HG03097 (cell line): ENCODE measurements around the gene PHF3.
"Not testable (repeated sequence)": the region's sequence is repeated elsewhere in the genome, so short reads cannot be mapped to it uniquely, and the experiment has no call there.

ENCODE experiments used
- ATAC-seq: cut with Tn5 transposase; IDR thresholded peaks from one replicate; pipeline ENCODE4 v1.9.1; 2021; ENCODE audit not compliant: unreplicated experiment, low FRiP score

PHF3 gene

DNA sequence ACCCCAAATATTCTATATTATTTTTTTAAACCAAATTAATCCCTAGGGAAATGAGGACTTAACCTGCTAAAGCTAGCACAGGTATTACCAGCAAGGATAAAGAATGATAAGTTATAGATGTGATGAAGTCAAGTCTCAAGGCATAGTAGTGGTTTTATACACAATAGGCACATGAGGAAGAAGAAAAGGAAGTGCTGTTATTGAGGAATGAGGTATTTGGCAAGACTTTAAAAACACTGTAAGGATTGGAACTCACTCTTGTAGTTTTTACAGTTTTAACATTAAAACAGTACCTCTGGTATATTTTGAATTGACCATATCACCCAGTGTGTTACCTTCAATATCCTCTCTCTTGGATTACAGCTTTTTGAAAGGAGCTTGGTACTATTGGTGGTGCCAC is 54.6 kb downstream of the PHF3 start:
- no peak for ATAC-seq

DNA sequence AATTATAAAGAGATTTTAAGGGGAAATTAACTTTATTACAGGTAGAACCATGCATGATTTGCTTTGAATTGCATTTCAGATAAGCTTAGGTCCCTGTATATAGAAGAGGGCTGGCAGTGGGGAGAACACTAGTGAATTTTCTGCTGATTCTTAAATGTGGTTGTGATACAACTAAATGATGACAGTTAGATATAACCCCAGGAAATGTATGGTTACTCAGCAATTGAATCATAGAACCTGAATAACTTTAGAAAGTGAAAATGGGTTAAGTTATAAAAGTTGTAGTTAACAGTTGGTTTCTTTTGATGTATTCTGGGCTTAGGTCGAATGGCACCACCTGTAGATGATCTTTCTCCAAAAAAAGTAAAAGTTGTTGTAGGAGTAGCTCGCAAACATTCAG is 70.1 kb downstream of the PHF3 start:
- ATAC-seq, result no peak

DNA sequence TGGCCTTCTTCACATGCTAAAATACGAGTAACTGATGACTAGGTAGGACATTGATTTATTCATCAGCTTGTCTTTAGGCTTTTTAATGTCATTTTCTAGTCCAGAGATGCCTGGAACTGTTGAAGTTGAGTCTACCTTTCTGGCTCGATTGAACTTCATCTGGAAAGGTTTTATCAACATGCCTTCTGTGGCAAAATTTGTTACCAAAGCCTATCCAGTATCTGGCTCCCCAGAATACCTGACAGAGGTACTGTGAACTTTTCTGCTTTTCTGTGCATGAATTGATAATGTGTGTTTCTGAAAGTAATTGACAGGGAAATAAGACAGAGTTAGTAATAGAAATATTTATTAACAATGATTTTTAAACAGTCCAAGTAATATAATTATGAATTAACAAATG is 71.0 kb downstream of the PHF3 start:
- ATAC-seq, result no peak

DNA sequence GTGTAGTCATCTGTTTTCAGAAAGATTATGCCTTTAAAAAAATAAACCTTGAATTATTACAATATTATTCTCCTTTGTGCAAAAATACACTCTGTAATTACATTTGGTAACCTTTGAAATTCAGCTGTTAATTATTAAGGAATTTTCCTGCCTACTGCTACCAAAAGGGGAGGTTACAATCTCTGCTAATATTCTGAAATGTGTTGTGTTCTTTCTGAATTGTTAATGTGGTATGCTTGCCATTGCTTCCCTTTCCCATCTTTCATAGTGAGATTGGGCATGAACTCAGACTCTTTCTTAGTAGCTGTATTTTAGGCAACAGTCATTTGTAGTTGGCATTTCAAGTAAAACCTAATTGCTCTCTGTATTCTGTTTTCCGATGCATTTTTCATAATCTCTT is 73.0 kb downstream of the PHF3 start:
- no peak for ATAC-seq

DNA sequence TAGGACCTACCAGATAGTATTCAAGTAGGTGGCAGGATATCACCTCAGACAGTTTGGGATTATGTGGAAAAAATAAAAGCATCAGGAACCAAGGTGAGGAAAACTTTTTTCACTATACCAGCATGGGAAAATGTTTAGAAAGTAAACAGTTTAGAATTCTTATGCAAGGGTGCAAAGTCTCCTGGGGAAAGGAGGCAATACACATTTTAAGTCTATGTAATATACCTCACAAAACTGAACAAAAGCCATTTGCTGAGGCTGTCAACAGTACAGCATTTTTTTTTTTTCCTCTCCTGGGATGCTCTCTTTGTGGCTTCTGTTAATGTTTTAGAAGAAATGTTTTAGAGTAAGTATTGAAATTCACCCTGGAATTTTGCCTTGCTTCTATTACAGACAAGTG is 73.5 kb downstream of the PHF3 start:
- no peak for ATAC-seq

DNA sequence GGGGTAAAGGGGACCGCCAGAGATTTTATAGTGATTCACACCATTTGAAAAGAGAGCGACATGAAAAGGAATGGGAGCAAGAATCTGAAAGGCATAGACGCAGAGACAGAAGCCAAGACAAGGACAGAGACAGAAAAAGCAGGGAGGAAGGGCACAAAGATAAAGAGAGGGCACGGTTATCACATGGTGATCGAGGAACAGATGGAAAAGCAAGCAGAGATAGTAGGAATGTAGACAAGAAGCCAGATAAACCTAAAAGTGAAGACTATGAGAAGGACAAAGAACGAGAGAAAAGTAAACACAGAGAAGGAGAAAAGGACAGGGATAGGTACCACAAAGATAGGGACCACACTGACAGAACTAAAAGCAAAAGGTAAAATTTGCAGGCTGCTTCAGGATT is 77.7 kb downstream of the PHF3 start:
- ATAC-seq, result no peak

DNA sequence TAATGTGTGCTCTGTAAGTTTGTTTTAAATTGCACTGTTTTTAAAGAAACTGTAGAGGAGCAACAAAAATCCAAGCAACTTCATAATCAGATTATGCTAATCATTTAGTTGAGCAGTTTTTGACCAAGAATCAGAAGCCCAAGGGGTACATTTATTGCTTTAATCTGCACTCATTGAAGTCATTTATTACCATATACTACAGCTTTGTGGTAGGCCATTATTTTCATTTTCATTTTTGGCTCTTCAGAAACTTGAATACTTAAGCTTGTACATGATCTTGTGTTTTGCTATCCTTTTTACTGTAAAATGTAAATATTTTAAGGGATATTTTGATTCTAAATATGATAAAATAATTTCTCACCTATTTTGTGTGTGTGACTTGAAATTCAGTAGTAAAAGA is 78.5 kb downstream of the PHF3 start:
- no peak for ATAC-seq

DNA sequence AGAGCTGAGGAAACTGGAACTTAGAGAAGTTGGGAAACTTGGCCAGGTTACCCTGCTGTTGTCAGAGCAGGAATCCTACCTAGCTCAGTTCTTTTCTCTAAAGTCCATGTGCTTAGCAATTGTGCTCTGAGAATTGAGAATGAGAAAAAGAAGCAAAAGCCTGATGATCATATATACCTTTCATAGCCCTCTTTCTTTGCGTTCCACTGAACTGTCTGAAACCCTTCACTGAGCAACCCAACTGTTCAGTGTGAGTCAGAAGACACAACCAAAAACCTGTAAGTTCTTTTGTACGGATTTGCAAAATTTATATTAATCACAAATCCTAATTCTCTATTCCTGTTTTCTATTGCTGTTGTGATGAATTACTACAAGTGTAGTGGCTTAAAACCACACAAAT is 80.6 kb downstream of the PHF3 start:
- ATAC-seq, result no peak

DNA sequence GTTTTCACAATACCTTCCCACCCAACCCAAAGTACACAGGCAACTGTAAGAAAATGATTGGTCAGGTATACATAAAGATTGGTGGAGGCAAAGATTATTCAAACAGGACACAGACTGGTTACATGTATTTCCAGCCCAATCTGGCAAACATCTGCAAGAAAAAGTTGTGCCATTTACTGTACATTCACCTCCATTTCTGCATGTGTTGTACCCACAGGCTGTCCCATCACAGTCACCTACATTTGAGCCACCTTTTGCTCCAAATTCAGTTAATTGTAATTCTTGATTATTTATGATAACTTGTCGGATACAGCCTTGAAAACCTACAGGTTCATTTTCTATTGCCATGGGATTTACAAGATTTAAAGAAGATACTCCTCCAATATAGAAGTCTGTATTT is 85.6 kb downstream of the PHF3 start:
- ATAC-seq, result no peak

DNA sequence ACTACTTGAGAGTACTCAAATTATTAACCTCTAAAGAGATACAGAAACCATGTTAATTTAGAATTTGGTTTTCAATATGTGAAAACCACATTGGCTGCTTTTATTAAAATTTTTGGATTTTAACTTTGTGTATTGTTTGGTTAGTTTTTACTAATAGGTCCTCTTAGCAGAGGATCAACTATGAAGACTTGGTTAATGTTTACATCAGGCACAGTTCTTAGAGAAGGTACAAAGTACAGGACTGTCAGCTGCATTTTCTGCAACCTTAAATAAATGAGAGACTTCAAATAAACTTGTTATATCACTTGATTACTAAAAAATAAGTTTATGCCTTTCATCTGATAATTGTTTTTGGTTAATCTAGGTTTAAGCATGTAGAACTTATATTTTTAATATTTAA is 89.1 kb downstream of the PHF3 start:
- no peak for ATAC-seq

DNA sequence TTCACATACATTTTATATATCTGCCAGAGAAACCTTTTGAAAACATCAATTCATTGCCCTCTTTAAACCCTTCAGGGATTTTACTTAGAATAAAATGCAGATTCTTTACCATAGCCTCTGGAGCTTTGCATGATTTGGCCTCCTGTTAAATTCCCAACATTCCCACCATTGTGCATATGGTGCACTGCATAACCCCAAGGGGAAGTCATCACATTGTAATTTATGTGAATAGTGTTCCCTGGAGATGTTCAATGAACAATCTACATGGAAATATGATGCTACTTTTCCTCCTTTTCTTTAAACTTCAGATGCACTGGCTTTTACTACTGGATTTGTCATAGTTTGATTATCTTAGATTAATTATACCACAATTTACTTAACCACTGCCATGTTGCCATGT is 94.7 kb downstream of the PHF3 start:
- ATAC-seq, result no peak

DNA sequence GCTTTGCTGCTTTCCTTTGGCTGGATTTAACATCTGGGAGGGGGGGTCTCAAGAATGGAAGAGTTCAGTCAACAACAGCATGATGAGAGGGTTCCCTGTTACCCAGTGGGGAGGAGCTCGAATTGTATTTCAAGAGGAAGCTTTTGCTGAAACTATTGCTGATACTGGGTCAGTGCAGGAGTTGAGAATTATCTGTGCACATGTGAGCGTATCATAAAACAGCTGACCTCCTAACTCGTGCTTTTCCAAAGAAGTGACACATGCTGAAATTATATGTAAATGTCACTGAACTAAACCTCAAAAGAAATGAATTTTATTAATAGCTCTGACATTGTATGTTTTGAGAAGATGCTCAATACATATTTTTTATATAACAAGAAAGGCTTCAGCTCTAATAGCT is 96.3 kb downstream of the PHF3 start:
- no peak for ATAC-seq

DNA sequence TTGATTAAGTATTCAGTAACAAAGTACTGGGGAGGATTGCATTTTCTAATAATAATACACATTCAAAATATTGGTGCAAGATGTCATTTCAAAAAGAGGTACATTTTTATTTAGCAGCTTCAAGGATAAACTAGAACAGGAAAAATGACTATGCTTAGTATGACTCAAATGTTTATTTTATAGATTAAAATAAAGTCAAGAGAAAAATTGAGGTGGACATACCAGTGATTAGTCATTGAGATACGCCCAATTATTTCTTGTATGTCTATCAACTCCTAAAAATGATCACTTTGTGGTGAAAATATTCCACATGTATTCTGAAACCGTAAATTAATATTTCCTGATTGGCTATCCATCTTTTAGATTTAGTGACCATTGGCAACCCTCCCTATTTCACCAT is 96.7 kb downstream of the PHF3 start:
- ATAC-seq, result no peak

DNA sequence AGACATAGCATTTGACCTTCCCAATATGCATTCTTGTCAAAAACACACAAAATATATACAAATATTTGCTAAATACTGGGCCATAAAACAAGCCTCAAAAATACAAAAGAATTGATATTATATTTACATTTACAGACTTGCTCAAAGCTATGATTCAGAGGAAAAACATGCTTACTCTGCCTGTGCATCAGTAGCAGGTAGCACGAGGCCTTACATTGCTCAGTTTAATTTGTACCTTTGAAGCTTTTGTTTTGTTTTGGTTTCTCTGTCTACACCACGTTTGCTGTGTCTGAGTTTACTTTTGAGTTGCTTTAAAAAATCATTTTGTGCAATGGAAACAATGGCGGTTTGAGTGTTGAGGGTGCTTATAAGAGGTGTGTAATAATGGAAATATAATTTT is 99.3 kb downstream of the PHF3 start:
- ATAC-seq, result no peak

DNA sequence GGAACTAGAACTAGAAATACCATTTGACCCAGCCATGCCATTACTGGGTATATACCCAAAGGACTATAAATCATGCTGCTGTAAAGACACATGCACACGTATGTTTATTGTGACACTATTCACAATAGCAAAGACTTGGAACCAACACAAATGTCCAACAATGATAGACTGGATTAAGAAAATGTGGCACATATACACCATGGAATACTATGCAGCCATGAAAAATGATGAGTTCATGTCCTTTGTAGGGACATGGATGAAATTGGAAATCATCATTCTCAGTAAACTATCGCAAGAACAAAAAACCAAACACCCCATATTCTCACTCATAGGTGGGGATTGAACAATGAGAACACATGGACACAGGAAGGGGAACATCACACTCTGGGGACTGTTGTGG is 102.6 kb downstream of the PHF3 start:
- not testable (repeated sequence) for ATAC-seq

DNA sequence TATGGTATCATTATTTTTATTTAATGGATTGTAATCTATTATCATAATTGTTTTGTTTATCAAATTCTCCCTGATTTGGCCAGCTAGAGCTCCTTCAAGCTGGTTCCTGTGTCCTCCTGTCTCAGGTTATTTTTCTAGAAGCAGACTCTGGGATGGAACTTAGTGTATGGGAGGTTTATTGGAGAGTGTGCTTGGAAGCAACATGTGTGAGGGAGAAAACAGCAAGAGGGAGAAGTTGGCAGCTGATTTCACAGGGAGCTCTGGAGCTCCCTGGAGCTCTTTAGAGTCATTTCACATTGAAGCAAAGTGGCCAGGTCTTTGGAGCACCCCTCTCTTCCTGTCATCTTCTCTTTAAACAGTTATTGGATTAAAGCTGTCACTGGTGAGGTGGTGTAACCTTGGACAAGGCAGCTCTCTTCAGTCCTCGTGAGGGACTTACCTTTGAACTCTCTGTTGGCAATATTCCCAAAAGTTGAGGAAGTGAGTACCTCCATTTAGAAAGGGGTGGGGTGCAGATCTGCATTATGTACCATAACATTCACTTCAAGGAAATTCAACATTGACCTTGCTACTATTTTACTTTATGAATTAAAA is 103.6 kb downstream of the PHF3 start:
- ATAC-seq, result no peak

DNA sequence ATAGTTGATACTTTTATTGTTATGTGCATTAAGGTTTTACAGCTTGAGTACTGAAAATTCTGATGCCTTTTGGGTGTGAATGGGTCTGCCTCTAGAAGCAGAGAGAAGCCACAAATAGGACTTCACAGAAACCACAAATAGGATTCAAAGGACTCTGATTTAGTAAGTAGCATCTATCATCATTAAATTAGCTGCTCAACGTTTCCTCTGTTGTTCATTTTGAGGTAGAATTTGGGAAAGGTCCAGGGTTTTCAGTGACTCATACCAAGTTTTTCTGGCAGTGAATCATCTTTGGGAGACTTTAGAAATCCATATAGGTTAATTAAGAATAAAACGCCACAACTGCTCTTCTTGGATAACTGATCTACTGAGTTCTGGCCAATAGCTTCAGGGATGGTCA is 105.1 kb downstream of the PHF3 start:
- ATAC-seq, result no peak

DNA sequence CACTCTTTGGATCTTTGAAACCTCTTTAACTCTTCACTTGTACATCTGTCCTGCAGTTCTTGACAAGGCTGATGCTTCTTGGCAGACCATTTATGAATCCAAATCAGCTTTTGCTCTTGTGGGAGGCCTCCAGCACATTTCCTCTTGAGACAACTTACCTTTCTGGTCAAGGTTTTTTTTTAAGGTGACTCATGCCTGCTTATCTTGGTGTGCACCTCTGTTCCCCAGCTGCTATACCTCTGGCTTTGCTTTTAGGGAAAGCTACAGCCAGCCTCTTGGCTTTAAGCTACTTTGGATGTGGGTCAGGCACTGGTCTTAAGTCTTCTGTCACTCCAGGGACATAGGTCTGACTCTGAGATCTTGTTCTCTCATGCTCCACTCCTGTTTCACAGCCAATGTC is 106.5 kb downstream of the PHF3 start:
- no peak for ATAC-seq

DNA sequence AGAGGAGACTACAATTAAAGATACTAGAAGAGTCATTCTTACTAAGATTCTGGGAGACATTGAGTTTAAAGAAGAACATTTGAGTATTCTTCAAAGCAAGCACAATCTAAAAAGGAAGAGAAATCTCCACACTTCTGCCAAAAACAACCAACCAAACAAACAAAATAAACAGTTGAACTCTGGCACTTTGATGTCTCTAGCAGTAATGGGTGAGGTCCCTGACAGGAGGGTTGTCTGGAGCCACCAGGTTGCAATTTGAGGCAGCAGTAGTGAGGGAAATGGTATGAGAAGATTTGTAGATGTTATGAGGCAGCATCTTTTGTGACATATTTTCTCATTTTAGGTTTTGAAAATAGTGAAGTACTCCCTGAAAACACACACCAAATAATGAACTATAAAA is 108.1 kb downstream of the PHF3 start:
- ATAC-seq, result no peak

DNA sequence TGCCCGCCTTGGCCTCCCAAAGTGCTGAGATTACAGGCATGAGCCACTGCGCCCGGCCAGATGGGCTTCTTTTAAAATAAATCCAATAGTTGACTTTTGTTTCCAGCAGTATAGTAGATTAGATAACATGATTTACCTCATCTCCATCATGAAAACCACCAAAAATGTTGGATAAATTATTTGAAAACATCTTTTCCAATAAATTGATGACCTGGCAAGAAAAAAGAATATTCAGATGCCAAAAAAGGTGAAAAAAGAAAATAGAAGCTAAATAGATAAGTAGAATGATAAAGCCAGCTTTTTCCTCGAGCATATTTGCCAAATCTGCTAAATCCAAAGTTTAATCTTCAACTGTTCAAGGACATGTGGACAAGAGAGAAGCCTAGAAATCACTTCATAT is 109.2 kb downstream of the PHF3 start:
- ATAC-seq, result no peak

DNA sequence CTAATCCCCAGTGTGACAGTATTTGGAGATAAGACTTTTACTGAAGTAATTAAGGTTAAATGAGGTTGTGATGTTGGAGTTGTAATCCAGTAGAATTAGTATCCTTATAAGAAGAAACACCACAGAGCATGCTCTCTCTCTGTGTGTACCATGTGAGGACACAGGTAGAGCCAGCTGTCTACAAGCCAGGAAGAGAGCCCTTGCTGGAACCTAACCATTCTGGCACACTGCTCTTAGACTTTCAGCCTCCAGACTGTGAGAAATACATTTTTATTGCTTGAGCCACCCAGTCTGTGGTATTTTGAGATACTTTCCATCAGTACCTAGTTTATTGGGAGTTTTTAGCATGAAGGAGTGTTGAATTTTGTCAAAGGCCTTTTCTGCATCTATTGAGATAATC is 110.2 kb downstream of the PHF3 start:
- ATAC-seq, result no peak

DNA sequence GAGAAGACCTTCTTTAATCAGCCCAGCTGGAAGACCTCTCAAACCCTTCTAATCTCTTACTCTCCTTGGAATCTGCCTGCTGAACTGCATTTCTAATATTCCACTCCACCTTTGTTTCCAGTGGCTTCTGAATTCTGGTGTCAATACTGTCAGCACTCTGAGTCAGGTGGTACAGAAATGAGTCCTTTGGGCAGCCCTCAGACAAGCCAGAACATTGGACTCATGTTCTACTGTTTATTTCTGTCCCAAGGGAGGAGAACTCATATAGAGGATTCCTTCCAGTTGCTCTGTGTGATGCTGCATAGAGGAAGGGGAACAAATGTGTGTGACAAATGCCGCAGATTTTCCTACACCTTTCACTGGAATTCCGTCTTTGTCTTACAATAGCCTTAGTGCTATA is 114.8 kb downstream of the PHF3 start:
- no peak for ATAC-seq

DNA sequence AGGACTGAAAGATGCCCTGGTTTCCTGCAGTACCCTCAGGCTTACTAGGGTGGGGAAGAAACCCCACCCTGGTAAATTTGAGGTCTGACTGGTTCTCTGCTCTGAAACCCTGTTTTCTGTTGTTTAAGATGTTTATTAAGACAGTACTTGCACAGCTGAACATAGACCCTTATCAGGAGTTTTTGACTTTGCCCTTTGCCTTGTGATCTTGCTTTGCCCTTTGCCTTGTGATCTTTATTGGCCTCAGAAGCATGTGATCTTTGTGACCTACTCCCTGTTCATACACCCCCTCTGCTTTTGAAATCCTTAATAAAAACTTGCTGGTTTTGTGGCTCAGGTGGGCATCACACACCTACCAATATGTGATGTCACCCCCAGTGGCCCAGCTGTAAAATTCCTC is 121.7 kb downstream of the PHF3 start:
- not testable (repeated sequence) for ATAC-seq
